ENCODE measurements around the gene RRP1B. TPM values are rescaled to one million over a fixed set of nuclear protein-coding genes. Genes with fewer than 3 reads are reported as not detected.
A peak's percentile ranks its signal among the peaks of the same experiment; 100 is the strongest.

RRP1B gene
- total RNA-seq, 3 donors from 2014 or later = 11.1 to 22.5 (median 14.8) TPM

GRCh38 chr21:43718872-43719747 is 59.8 kb downstream of the RRP1B start, which contains the start of gene PDXK:
PDXK (plus strand) TSS chr21:43719129; CDS start chr21:43719295, 166 bp downstream.
- Histone ChIP-seq H3K9me3 (no peaks in the 10 kb centered on the region), H3K4me3 (peak within 1 kb of the TSS; percentile 91), H3K4me1 (ENCODE audit: low read depth) (peaks cover 25% of the 10 kb centered on the region), H3K36me3 (ENCODE audit: low read depth) (no peaks in the 10 kb centered on the region)
- peak; percentile 90 for ATAC-seq
- no peak for TF ChIP-seq CTCF (IDR thresholded peaks at IDR 0.05)
- DNase-seq = peak; percentile 89 to 94 (median 92)
- intact Hi-C loops (cut with DNase I, micrococcal nuclease) = no loop called here

- no peak for TF ChIP-seq CTCF (IDR thresholded peaks at IDR 0.05)
These were observed 60.6 kb downstream of the RRP1B start for GRCh38 chr21:43719748-43720538.

GRCh38 chr21:43720539-43721166 is 61.3 kb downstream of the RRP1B start:
- Histone ChIP-seq H3K36me3 (ENCODE audit: low read depth) (no peaks in the 10 kb centered on the region), H3K4me3 (no peak overlapping the region), H3K4me1 (ENCODE audit: low read depth) (peaks cover 25% of the 10 kb centered on the region), H3K9me3 (no peaks in the 10 kb centered on the region)
- DNase-seq (no peak), ATAC-seq (no peak)
- intact Hi-C loops (cut with DNase I, micrococcal nuclease) = no loop called here
- no peak for TF ChIP-seq CTCF (IDR thresholded peaks at IDR 0.05)

More at GRCh38 chr21:43719748-43720538, 60.6 kb downstream of the RRP1B start:
- ATAC-seq = peak; percentile 29
- no peaks in the 10 kb centered on the region for H3K36me3 ChIP-seq (ENCODE audit: low read depth)
- DNase-seq = peak; percentile 40 to 71 (median 70)
- H3K4me3 ChIP-seq = peak overlapping the region; percentile 91
- H3K9me3 ChIP-seq = no peaks in the 10 kb centered on the region
- H3K4me1 ChIP-seq (ENCODE audit: low read depth) = peaks cover 21% of the 10 kb centered on the region
- intact Hi-C loops (cut with DNase I, micrococcal nuclease) = no loop called here

- no peaks in the 10 kb centered on the region for H3K9me3 ChIP-seq
- intact Hi-C loops (cut with DNase I, micrococcal nuclease) = no loop called here
- no peak for TF ChIP-seq CTCF (IDR thresholded peaks at IDR 0.05)
- no peak overlapping the region for H3K4me3 ChIP-seq
- DNase-seq = no peak
- ATAC-seq = no peak
- H3K4me1 ChIP-seq (ENCODE audit: low read depth) = peaks cover 30% of the 10 kb centered on the region
- H3K36me3 ChIP-seq (ENCODE audit: low read depth) = no peaks in the 10 kb centered on the region
These were observed 61.8 kb downstream of the RRP1B start for GRCh38 chr21:43721206-43721605.

- Histone ChIP-seq H3K9me3 (no peaks in the 10 kb centered on the region), H3K4me3 (no peak overlapping the region), H3K4me1 (ENCODE audit: low read depth) (peaks cover 34% of the 10 kb centered on the region), H3K36me3 (ENCODE audit: low read depth) (no peaks in the 10 kb centered on the region)
- intact Hi-C loops (cut with DNase I, micrococcal nuclease) = no loop called here
- DNase-seq (no peak), ATAC-seq (no peak)
- no peak for TF ChIP-seq CTCF (IDR thresholded peaks at IDR 0.05)
These were observed 62.6 kb downstream of the RRP1B start for GRCh38 chr21:43721939-43722338.

Data from mucosa of descending colon (tissue), 3 donors.